H1 (cell line): Measurements from ENCODE around the gene GRHL3. TPM values are rescaled to one million over a fixed set of nuclear protein-coding genes. Genes with fewer than 3 reads are reported as not detected.

ENCODE experiments used
- polyA plus RNA-seq, 7 experiments: library from polyadenylated mRNA; depleted of rRNA in 3 of 7; stranded (reverse) in 5 of 7; unstranded in 2 of 7; fragments of >200 nt in 5 of 7; fragments of 200-250 nt in 2 of 7; gene quantifications; 1 replicate in 5 of 7; 2 replicates in 1 of 7; 4 replicates in 1 of 7; pipeline versions ENCODE4 v1.2.1 to v1.2.3, GENCODE V29; 2011 to 2013; ENCODE audit warnings: missing spikeins in 2 of 7, mixed read lengths in 2 of 7
- total RNA-seq: library from RNA; stranded (reverse); fragmentation: NEBNext Ultra II Directional; extraction: Animal tissue kit (Norgen Biotek cat#: 25700); gene quantifications from 2 replicates; pipeline ENCODE4 v1.2.1, GENCODE V29; 2021

The GRHL3 gene
- total and polyA plus RNA-seq, 2 of the 8 experiments (the other 6 are each of a cell fraction or from before 2014, with no cell fraction given): 0.80 to 1.8 TPM

Other genes starting within 250 kb of the GRHL3 start
- gene MYOM3, start 207.2 kb upstream of the GRHL3 start, total RNA-seq: 0.09 and 0.36 TPM in 2 replicates
- 0.05 and 0.08 TPM in 2 replicates for gene MYOM3, start 207.2 kb upstream of the GRHL3 start, polyA plus RNA-seq (2011; rRNA removed)
- gene IL22RA1, start 176.2 kb upstream of the GRHL3 start, total RNA-seq: 0.17 and 0.21 TPM in 2 replicates
- 0.32 and 0.44 TPM in 2 replicates for gene IL22RA1, start 176.2 kb upstream of the GRHL3 start, polyA plus RNA-seq (2011; rRNA removed)
- gene IFNLR1, start 132.1 kb upstream of the GRHL3 start, total RNA-seq: 9.2 and 10.1 TPM in 2 replicates
- gene IFNLR1, start 132.1 kb upstream of the GRHL3 start, polyA plus RNA-seq (2011; rRNA removed): 6.8 and 11.4 TPM in 2 replicates
- 10.3 and 11.0 TPM in 2 replicates for gene STPG1, start 94.4 kb downstream of the GRHL3 start, total RNA-seq
- gene STPG1, start 94.4 kb downstream of the GRHL3 start, polyA plus RNA-seq (2011; rRNA removed): 10.8 and 11.2 TPM in 2 replicates
- 11.0 and 12.6 TPM in 2 replicates for gene NIPAL3, start 96.4 kb downstream of the GRHL3 start, total RNA-seq
- gene NIPAL3, start 96.4 kb downstream of the GRHL3 start, polyA plus RNA-seq (2011; rRNA removed): 8.8 and 9.1 TPM in 2 replicates
- gene RCAN3, start 183.5 kb downstream of the GRHL3 start, total RNA-seq: 15.2 and 16.6 TPM in 2 replicates
- 5.6 and 5.9 TPM in 2 replicates for gene RCAN3, start 183.5 kb downstream of the GRHL3 start, polyA plus RNA-seq (2011; rRNA removed)
- gene NCMAP, start 236.7 kb downstream of the GRHL3 start, total RNA-seq: 0.21 and 0.39 TPM in 2 replicates
- 0.14 and 0.21 TPM in 2 replicates for gene NCMAP, start 236.7 kb downstream of the GRHL3 start, polyA plus RNA-seq (2011; rRNA removed)